Measurements from ENCODE around the gene FAM89B.
"Not testable (repeated sequence)": the region's sequence is repeated elsewhere in the genome, so short reads cannot be mapped to it uniquely, and the experiment has no call there.

FAM89B gene

DNA sequence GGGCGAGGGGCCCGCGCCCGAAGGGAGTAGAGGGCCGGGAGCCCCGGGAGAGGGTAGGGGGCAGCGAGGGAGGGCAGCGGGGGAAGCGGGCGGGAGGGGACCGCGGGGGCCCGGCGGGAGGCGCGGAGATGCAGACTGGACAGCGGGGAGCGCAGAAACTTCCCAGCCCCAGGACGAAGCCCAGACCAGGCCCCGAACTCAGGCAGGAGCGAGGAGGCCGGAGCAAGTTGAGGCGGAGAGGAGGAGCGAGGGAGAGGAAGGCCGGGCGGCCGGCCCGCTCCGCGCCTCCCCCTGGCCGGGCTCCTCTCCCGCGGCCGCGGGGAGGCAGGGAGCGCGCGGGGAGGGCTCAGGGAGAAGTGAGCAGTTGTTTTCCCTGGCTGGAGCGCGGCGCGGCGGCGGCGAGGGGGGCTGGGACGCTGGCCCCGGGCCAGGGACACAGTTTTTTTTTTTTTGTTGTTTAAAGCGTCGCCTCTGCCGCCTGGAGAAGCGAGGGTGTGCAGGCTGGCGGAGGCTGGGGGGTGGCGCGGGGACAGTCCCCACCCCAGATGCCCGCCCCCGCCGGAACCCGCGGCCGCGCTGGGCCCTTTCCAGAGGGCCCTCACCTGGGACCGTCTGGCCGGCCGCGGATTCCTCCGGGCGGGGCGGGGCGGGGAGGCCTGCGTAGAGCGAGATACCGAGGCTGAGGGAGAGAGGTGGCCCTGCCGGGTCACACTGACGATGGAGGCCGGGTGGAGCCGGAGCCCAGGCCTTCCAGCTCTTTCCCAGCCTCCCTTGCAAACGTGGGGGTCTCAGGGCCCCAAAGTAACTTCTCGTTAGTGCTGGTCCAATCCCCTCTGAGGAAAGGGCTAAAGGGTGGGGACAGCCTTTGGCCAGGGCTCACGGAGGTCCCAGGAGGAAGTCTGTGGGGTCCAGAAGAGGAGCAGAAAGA, 14.1 kb upstream of the FAM89B start, which contains the start of gene LTBP3:
TSS of gene LTBP3 (minus strand) at position 358 of the 928 bp plus-strand sequence. CDS start 400 bp downstream, outside the sequence.
- Histone ChIP-seq H3K9me3 (ENCODE audit: control insufficient read depth, insufficient read depth, low read length) (no peaks in the 10 kb centered on the region), H3K4me1 (ENCODE audit: insufficient read depth, low read length) (peaks cover 42% of the 10 kb centered on the region), H3K36me3 (ENCODE audit: insufficient read depth, low read length) (no peaks in the 10 kb centered on the region), H3K9ac (ENCODE audit: low read depth, low read length) (peak within 1 kb of the TSS; percentile 57)

DNA sequence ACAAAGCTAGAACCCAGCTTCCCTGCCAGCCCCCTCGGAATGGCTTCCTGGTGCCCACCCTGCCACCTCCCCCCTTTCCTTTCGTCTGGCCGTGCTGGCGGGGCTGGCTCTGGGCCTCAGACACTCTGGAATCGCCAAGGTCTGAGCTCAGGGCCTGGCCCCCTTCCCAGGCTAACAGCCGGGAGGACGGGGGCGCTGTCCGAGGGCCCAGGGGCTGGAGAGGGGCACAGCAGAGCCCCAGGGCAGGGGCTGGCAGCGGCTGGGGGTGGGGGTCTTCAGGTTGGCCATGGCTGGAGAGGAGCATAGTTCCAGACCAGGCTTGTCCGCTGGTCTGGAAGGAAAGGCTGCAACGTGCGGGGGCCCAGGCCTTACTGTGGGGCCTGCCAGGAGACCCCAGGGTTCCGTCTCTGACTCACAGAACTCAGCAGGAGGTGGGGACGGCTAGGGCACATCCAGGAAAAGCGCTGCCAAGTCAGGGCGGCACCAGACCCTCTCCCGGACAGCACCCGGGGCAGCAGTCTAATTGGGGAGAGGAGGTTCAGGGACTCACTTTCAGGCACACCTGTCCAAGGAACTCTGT, 13.3 kb upstream of the FAM89B start:
- H3K9me3 ChIP-seq (ENCODE audit: control insufficient read depth, insufficient read depth, low read length) = no peaks in the 10 kb centered on the region
- peak overlapping the region; percentile 47 for H3K9ac ChIP-seq (ENCODE audit: low read depth, low read length)
- H3K4me1 ChIP-seq (ENCODE audit: insufficient read depth, low read length) = peaks cover 42% of the 10 kb centered on the region
- H3K36me3 ChIP-seq (ENCODE audit: insufficient read depth, low read length) = no peaks in the 10 kb centered on the region

DNA sequence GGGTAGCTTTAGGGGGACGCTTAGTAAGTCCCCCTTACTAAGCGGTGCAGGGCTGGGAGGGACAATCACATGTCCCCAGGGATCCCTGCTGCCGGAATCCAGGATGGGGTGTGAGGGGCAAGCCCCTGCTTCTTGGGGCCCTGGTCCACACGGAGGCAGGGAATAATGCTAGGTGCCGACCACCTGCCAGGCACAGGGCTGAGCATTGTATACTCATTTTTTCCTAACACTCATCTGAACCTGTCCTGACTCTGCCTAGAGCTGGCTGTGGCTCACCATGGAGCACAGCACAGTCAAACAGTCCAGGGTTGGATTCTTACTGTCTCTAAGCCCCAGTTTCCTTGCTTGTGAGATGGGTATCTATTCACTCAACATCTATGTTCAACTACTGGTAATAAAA, 12.8 kb upstream of the FAM89B start:
- Histone ChIP-seq H3K4me1 (ENCODE audit: insufficient read depth, low read length) (peaks cover 38% of the 10 kb centered on the region), H3K36me3 (ENCODE audit: insufficient read depth, low read length) (no peaks in the 10 kb centered on the region), H3K9me3 (ENCODE audit: control insufficient read depth, insufficient read depth, low read length) (no peaks in the 10 kb centered on the region), H3K9ac (ENCODE audit: low read depth, low read length) (no peak overlapping the region)

DNA sequence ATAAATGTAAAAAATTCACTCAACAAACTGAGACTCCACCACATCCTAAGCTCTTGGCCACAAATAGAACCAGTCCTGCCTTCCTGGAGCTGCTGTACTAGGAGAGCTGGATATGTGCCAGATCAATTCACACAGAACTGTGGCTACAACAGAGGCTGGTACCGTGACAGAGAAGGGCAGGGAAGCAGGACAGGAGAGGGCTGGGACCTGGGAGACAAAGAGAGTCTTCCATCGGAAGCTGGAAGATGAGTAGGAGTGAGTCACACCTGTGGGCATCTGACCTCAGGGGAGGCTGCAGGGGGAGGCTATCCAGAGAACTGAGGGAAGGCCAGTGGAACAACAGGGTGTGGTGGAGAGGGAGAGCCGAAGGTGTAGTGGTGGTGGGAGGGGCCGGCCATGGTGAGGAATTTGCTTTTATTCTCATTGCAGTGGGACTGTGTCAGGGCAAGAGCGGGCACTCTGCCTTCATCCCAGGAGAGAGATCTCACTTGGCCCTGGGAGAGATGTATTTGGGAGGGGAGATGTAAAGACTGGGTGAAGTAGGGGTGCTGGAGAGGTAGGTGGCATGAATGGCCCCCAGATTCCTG, 12.3 kb upstream of the FAM89B start:
- H3K36me3 ChIP-seq (ENCODE audit: insufficient read depth, low read length) = no peaks in the 10 kb centered on the region
- no peaks in the 10 kb centered on the region for H3K9me3 ChIP-seq (ENCODE audit: control insufficient read depth, insufficient read depth, low read length)
- peak overlapping the region; percentile 3; the same call in 1 of the 2 replicates for H3K9ac ChIP-seq (ENCODE audit: low read depth, low read length)
- H3K4me1 ChIP-seq (ENCODE audit: insufficient read depth, low read length) = peaks cover 33% of the 10 kb centered on the region

DNA sequence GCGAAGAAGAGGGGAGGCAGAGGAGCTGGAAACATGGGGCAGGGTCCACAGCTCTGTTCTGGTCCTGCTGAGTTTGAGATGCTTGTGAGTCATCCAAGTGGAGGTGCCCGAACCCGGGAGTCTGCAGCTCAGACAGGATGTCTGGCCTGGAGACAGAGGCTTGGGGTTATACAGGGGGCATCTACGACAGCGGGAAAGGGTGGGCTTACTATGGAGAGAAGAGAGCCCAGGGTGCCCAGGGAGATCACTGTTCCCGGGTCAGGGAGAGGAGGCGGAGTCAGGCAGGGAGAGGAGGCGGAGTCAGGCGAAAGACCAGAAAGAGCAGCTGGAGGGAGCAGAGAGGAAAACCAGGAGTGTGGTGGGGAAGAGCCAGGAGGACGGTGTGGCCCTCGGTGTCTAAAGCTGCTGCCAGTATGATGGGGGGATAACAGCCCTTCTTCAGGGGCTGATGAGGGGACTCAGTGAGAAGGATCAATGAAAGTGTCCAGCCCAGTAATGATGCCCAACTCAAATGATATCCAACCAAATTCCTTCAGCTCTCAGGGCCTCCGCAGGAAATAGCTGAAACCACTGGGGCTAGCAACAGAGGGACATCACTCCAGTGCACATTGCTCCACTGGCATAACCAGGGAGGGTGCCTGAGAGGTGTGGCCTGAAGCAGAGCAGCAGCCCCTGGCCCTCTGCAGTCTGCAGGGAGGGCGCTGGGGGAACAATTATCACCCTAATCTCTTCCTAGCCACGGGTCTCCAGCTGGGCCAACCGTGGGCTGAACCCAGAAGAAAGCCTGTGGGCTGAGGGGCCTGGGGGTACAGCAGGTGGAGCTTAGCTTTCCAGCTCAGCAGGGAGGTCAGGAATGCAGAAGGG, 11.6 kb upstream of the FAM89B start:
- no peaks in the 10 kb centered on the region for H3K36me3 ChIP-seq (ENCODE audit: insufficient read depth, low read length)
- peaks cover 32% of the 10 kb centered on the region for H3K4me1 ChIP-seq (ENCODE audit: insufficient read depth, low read length)
- no peaks in the 10 kb centered on the region for H3K9me3 ChIP-seq (ENCODE audit: control insufficient read depth, insufficient read depth, low read length)
- peak overlapping the region; percentile 3; the same call in 1 of the 2 replicates for H3K9ac ChIP-seq (ENCODE audit: low read depth, low read length)

DNA sequence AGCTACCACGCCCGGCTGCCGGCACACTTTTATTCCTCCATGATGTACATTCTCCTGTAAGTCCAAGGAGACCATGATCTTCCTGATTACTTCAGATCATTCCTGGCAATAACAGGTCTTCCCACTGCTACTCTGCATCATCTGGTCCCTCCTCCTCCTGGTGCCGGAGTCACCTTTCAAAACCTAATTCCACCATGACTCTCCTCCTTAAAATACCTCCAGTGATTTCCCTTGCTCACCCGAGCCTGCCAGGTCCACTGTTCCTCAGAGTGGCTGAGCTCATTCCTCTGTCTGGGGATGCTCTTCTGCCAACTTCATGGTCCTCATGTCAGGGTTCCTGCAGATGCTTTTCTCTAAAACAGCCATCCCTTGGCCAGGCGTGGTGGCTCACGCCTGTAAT, 10.3 kb upstream of the FAM89B start:
- no peaks in the 10 kb centered on the region for H3K9me3 ChIP-seq (ENCODE audit: control insufficient read depth, insufficient read depth, low read length)
- no peak overlapping the region for H3K9ac ChIP-seq (ENCODE audit: low read depth, low read length)
- H3K4me1 ChIP-seq (ENCODE audit: insufficient read depth, low read length) = peaks cover 29% of the 10 kb centered on the region
- H3K36me3 ChIP-seq (ENCODE audit: insufficient read depth, low read length) = no peaks in the 10 kb centered on the region

DNA sequence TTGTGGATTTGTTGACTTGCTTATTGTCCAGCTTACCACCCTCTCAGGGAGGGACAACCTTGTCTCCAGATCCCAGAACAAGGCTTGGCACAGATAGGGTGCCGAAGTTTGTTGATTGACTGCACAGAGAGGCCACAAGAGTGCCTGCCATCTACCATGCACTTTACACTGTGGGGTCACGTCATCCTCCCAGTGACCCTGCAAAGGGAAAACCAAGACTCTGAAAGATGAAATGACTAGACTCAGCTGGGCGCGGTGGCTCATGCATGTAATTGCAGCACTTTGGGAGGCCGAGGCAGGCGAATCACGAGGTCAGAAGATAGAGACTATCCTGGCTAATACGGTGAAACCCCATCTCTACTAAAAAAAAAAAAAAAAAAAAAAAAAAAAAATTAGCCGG, 9.6 kb upstream of the FAM89B start:
- Histone ChIP-seq H3K9me3 (ENCODE audit: control insufficient read depth, insufficient read depth, low read length) (no peaks in the 10 kb centered on the region), H3K4me1 (ENCODE audit: insufficient read depth, low read length) (peaks cover 25% of the 10 kb centered on the region), H3K36me3 (ENCODE audit: insufficient read depth, low read length) (no peaks in the 10 kb centered on the region), H3K9ac (ENCODE audit: low read depth, low read length) (no peak overlapping the region)

DNA sequence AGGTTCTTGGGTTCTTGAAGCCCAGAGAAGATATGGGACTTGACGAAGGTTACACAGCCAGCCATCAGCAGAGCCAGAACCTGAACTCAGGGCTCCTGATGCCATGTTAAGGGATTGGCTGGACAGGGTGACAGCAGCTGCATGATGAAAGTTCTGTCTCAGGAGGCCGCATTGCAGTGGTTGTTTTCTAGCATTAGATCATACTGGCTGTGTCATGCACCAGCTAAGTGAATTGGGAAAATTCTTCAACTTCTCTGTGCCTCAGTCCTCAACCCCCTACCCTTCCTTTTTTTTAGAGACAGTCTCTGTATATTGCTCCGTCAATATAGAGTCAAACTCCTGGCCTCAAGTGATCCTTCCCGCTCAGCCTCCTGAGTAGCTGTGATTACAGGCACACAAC, 8.7 kb upstream of the FAM89B start:
- H3K4me1 ChIP-seq (ENCODE audit: insufficient read depth, low read length) = peaks cover 24% of the 10 kb centered on the region
- H3K9ac ChIP-seq (ENCODE audit: low read depth, low read length) = no peak overlapping the region
- H3K9me3 ChIP-seq (ENCODE audit: control insufficient read depth, insufficient read depth, low read length) = no peaks in the 10 kb centered on the region
- H3K36me3 ChIP-seq (ENCODE audit: insufficient read depth, low read length) = no peaks in the 10 kb centered on the region

DNA sequence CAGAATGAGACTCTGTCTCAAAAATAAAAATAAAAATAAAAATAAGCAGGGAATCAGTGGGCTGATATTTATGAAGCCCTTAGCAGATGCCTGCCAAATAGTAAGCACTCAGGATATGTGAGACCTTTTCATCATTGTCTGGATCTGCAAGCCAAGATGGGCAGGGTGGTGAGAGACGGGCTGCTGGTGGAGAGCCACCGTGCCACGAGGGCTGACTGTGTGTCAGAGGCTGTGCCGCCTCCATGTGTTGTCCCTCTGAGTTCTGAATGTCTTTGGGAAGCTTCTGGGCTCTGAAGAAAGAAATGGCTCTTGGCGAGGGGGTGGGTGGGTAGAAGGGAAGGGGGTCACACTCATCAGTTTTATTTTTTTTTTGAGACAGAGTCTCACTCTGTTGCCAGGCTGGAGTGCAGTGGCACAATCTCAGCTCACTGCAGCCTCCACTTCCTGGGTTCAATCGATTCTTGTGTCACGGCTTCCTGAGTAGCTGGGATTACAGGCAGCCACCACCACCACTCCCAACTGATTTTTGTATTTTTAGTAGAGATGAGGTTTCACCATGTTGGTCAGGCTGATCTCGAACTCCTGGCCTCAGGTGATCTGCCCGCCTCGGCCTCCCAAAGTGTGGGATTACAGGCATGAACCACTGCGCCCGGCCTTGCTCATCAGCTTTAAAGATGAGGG, 7.3 kb upstream of the FAM89B start:
- H3K9me3 ChIP-seq (ENCODE audit: control insufficient read depth, insufficient read depth, low read length); H3K36me3 ChIP-seq (ENCODE audit: insufficient read depth, low read length); H3K9ac ChIP-seq (ENCODE audit: low read depth, low read length): not testable (repeated sequence)
- H3K4me1 ChIP-seq (ENCODE audit: insufficient read depth, low read length) = peaks cover 18% of the 10 kb centered on the region; the same call in 1 of the 2 replicates

DNA sequence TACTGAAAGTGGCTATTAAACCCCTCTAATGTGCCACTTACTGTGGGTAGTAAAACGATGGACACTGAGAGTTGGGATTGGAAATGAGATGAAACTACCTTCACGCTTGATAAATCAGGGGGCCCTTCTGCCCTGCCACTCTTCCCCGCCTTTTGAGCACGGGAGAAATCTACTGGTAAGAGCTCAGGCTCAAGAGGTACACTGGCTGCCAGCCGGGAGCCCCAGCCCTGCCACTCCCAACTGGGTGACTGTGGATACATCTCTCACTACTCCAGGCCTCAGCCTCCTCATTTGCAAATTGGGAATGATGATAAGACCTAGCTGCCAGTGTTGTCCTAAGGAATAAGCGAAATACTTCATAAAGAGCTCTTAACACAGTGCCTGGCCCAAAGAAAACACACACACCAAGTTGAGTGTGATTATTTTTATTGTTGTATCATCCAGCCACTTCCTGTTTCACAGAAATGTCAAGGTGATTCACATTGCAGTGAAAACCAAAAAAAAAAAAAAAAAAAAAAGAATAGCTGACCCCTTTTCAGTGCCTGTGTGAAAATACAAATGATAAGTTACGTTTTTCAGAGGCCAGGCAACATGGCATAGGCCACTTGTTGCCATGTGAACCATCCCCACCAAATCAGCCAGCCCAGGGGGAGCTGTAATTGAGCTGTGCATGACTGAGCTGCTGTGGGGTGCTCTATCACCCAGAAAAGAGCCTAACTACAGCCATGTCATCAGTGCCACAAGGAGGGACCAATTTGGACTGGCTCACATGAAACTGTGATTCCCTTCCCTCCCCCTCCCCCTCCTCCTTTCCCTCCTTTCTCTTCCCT, 6.5 kb upstream of the FAM89B start:
- H3K36me3 ChIP-seq (ENCODE audit: insufficient read depth, low read length) = no peaks in the 10 kb centered on the region
- H3K9ac ChIP-seq (ENCODE audit: low read depth, low read length) = no peak overlapping the region
- no peaks in the 10 kb centered on the region for H3K9me3 ChIP-seq (ENCODE audit: control insufficient read depth, insufficient read depth, low read length)
- H3K4me1 ChIP-seq (ENCODE audit: insufficient read depth, low read length) = peaks cover 13% of the 10 kb centered on the region; the same call in 1 of the 2 replicates

DNA sequence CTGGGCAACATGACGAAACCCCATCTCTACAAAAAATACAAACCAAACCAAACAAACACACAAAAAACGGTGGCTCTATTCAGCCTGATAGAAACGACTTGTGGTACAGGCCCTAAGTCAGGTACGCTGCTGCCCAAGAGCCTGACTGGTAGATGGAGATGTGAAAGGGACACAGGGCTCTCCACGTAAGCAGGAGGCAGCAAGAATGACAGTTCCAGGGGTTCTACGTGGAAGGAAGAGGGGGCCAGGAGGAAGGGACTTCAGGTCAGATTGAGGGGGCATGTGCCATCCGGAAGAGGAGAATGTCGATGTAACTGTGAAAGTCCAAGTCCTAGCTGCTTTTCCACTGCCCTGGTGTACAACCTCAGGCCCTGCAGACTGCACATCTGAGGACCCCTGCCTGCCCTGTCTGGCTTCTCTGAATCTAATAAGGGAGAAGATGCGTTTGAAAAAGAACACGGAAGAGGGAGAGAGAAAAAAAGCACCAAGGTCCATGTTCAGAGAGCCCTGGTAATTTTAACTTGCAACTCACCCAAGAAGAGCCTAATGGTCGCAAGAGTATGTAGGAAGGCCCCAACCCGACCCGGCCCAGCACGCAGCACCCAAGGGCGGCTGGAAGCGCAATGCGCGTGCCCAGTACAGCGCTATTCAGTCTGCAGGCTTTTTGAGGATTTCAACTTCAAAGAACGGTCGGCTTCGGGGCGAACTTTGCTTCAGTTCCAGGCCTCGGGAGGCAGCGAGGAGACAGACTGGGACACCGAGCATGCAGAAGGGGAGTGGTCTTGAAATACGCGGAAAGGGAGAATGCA, 3.0 kb upstream of the FAM89B start:
- peak overlapping the region; percentile 78 for H3K9ac ChIP-seq (ENCODE audit: low read depth, low read length)
- no peaks in the 10 kb centered on the region for H3K9me3 ChIP-seq (ENCODE audit: control insufficient read depth, insufficient read depth, low read length)
- no peaks in the 10 kb centered on the region for H3K36me3 ChIP-seq (ENCODE audit: insufficient read depth, low read length)
- peaks cover 8% of the 10 kb centered on the region; the same call in 1 of the 2 replicates for H3K4me1 ChIP-seq (ENCODE audit: insufficient read depth, low read length)
